HAP-1 (cell line): ENCODE measurements around the gene GNAL.
A peak's percentile ranks its signal among the peaks of the same experiment; 100 is the strongest.

Experiments
- DNase-seq, 2 experiments: peaks; one replicate each; pipeline ENCODE4 v3.0.0-alpha.2; 2016 to 2020; ENCODE audit warnings: low spot score in 2 of 2
- H3K27me3 ChIP-seq: fragments of 250-450 bp; sonication (Bioruptor Pico); 2 replicates; pipeline ENCODE4 v1.5.1; 2020; ENCODE audit warnings: low read depth, mild to moderate bottlenecking, moderate library complexity
- H3K36me3 ChIP-seq: fragments of 250-450 bp; sonication (Bioruptor Pico); replicated peaks from 2 replicates; pipeline ENCODE4 v1.5.1; 2020; ENCODE audit warnings: mild to moderate bottlenecking
- H3K4me1 ChIP-seq: fragments of 250-450 bp; sonication (Bioruptor Pico); 2 replicates; pipeline ENCODE4 v1.5.1; 2020; ENCODE audit warnings: mild to moderate bottlenecking
- H3K4me3 ChIP-seq: fragments of 250-450 bp; sonication (Bioruptor Pico); 2 replicates; pipeline ENCODE4 v1.5.1; 2020; ENCODE audit warnings: mild to moderate bottlenecking, moderate library complexity
- H3K9me3 ChIP-seq: fragments of 250-450 bp; sonication (Bioruptor Pico); 2 replicates; pipeline ENCODE4 v1.5.1; 2020; ENCODE audit warnings: mild to moderate bottlenecking, moderate library complexity
- in situ Hi-C: fragments of 300-500 bp; cut with MboI; formaldehyde crosslinking; loops from 3 replicates; pipeline ENCODE4 v1.14.3; 2020; ENCODE audit warnings: low sequenced_read_pairs, inconsistent platforms, mixed read lengths

The GNAL gene

GRCh38 chr18:11719621-11720020 is 30.6 kb downstream of the GNAL start:
- no peaks in the 10 kb centered on the region for H3K27me3 ChIP-seq
- no peak overlapping the region for H3K4me3 ChIP-seq
- no peak for DNase-seq
- in situ Hi-C loops = no loop called here
- no peaks in the 10 kb centered on the region for H3K4me1 ChIP-seq
- no peaks in the 10 kb centered on the region for H3K9me3 ChIP-seq
- H3K36me3 ChIP-seq = no peaks in the 10 kb centered on the region

- H3K36me3 ChIP-seq = no peaks in the 10 kb centered on the region
- in situ Hi-C loops = no loop called here
- DNase-seq = no peak
- H3K27me3 ChIP-seq = no peaks in the 10 kb centered on the region
- H3K9me3 ChIP-seq = no peaks in the 10 kb centered on the region
- H3K4me3 ChIP-seq = no peak overlapping the region
- no peaks in the 10 kb centered on the region for H3K4me1 ChIP-seq
Measured at GRCh38 chr18:11721720-11722119, 32.7 kb downstream of the GNAL start.

- Histone ChIP-seq H3K4me1 (no peaks in the 10 kb centered on the region), H3K36me3 (no peaks in the 10 kb centered on the region), H3K27me3 (no peaks in the 10 kb centered on the region), H3K4me3 (no peak overlapping the region), H3K9me3 (no peaks in the 10 kb centered on the region)
- in situ Hi-C loops = no loop called here
- DNase-seq = no peak
Measured at GRCh38 chr18:11724781-11725180, 35.7 kb downstream of the GNAL start.

DNA sequence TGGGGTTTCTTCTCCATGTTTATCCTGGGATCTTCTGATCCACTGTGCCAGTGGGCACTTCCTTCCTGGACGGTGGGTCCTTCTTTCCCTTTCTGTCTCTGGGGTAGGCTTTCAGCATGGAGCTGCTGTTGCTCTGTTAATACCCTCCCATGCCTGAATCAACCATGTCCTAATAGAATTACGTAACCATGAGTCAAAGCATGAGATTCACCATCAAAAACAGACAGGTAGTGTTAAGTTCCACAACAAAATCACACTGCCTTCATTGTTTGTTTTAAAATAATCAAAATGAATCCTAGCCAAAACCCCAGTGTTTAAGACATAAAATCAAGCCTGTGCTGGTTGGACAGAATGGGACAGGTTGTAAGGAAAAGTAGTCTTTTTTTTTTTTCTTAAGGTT is 37.5 kb downstream of the GNAL start:
- H3K27me3 ChIP-seq = no peaks in the 10 kb centered on the region
- no peaks in the 10 kb centered on the region for H3K9me3 ChIP-seq
- no peaks in the 10 kb centered on the region for H3K4me1 ChIP-seq
- no peak for DNase-seq
- H3K4me3 ChIP-seq = no peak overlapping the region
- in situ Hi-C loops = no loop called here
- no peaks in the 10 kb centered on the region for H3K36me3 ChIP-seq

DNA sequence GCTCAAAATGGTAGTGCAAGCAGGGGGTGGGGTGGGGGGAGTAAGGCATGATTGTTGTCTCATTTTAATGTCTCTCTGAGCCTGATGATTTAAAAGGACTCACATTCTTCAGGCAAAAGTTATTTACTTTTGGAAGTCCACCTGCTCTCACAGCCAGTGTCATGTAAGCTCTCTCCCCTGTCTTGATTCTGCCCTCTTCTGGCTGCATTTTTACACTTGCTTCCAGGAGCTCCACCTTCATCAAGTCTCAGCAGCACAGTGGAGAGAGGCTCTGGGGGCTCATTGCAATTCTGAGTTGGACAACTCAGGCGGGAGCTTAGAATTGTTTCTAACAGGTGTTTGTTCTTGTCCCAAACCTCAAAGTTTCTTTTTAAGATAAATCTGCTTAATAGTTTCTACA is 39.2 kb downstream of the GNAL start:
- Histone ChIP-seq H3K9me3 (no peaks in the 10 kb centered on the region), H3K36me3 (no peaks in the 10 kb centered on the region), H3K4me3 (no peak overlapping the region), H3K27me3 (no peaks in the 10 kb centered on the region), H3K4me1 (no peaks in the 10 kb centered on the region; the same call in 1 of the 2 replicates)
- in situ Hi-C loops = no loop called here
- no peak for DNase-seq

DNA sequence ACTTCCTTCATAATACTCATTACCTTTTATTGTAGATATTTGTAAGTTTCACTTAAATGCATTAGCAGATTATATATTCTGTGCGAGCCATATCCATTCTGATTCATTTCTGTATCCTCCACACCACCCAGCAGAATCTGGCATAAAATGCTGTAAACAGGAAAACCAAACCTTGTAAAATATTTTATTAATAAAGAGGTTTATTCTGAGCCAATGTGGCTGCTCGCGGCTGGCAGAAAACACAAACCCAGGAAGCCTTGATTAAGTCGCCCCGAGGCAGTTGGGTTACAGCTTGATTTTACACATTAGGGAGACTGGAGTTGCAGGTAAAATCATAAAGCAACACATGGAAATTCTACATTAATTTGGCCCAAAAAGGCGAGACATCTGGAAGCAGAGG is 40.5 kb downstream of the GNAL start:
- Histone ChIP-seq H3K27me3 (no peaks in the 10 kb centered on the region), H3K9me3 (no peaks in the 10 kb centered on the region), H3K4me1 (no peaks in the 10 kb centered on the region; the same call in 1 of the 2 replicates), H3K4me3 (no peak overlapping the region), H3K36me3 (no peaks in the 10 kb centered on the region)
- in situ Hi-C loops = no loop called here
- DNase-seq = no peak

- no peaks in the 10 kb centered on the region for H3K9me3 ChIP-seq
- H3K4me1 ChIP-seq = no peaks in the 10 kb centered on the region; the same call in 1 of the 2 replicates
- no peaks in the 10 kb centered on the region for H3K27me3 ChIP-seq
- in situ Hi-C loops = no loop called here
- H3K36me3 ChIP-seq = no peaks in the 10 kb centered on the region
- H3K4me3 ChIP-seq = no peak overlapping the region
- peak; percentile 60 to 86 for DNase-seq
Measured at GRCh38 chr18:11733031-11733430, 44.0 kb downstream of the GNAL start.

DNA sequence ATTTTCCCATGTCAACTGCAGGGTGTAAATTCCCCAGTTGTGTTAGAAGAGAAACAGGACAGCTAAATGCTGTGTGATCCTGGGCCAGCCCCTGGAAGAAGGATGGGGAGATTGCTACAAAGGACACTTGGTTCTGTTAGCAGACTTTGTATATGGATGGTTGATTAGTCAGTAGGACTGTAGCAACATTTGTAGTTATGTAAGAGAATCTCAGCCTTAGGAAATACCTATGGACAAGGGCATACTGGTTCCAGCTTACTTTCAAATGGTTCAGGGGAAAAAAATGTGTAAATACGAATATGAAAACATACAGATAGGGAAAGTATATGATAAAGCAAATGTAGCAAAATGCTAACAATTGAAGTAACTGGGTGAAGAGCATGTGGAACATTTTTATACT is 47.6 kb downstream of the GNAL start:
- H3K9me3 ChIP-seq = no peaks in the 10 kb centered on the region
- no peaks in the 10 kb centered on the region; the same call in 1 of the 2 replicates for H3K4me1 ChIP-seq
- H3K36me3 ChIP-seq = no peaks in the 10 kb centered on the region
- H3K4me3 ChIP-seq = no peak overlapping the region
- in situ Hi-C loops = no loop called here
- DNase-seq = no peak
- H3K27me3 ChIP-seq = no peaks in the 10 kb centered on the region

- no peaks in the 10 kb centered on the region for H3K36me3 ChIP-seq
- H3K4me3 ChIP-seq = no peak overlapping the region
- H3K9me3 ChIP-seq = no peaks in the 10 kb centered on the region
- in situ Hi-C loops = no loop called here
- no peak for DNase-seq
- no peaks in the 10 kb centered on the region for H3K27me3 ChIP-seq
- peaks cover 9% of the 10 kb centered on the region for H3K4me1 ChIP-seq
Measured at GRCh38 chr18:11739893-11740292, 50.8 kb downstream of the GNAL start.

GRCh38 chr18:11740461-11740860 is 51.4 kb downstream of the GNAL start:
- no peak for DNase-seq
- Histone ChIP-seq H3K27me3 (no peaks in the 10 kb centered on the region), H3K4me3 (no peak overlapping the region), H3K9me3 (no peaks in the 10 kb centered on the region), H3K4me1 (peaks cover 9% of the 10 kb centered on the region), H3K36me3 (no peaks in the 10 kb centered on the region)
- in situ Hi-C loops = no loop called here

- H3K27me3 ChIP-seq = no peaks in the 10 kb centered on the region
- H3K36me3 ChIP-seq = no peaks in the 10 kb centered on the region
- peak in 1 of 2 experiments; percentile 42 for DNase-seq
- in situ Hi-C loops = no loop called here
- H3K9me3 ChIP-seq = no peaks in the 10 kb centered on the region
- no peak overlapping the region for H3K4me3 ChIP-seq
- H3K4me1 ChIP-seq = peaks cover 9% of the 10 kb centered on the region
Measured at GRCh38 chr18:11741505-11742145, 52.6 kb downstream of the GNAL start.

DNA sequence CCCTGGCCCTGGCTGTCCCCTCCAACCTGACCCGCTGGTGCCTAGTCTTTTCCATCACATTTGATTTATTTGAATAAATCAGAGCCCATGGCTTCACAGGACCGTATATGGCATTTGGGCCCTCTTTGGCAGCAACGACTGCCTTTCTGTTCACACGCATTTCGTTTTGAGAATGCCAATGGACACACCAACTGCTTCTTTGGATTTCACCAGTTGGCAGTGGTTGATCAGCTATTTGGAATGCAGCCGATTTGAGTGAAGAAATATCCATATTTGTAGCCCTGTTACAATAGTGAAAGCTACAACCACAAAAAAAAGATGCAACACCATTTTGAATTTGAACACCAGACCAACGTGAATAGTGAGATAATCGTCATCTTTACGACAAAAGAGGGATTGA is 56.5 kb downstream of the GNAL start:
- Histone ChIP-seq H3K4me1 (peaks cover 9% of the 10 kb centered on the region), H3K4me3 (no peak overlapping the region), H3K9me3 (no peaks in the 10 kb centered on the region), H3K27me3 (no peaks in the 10 kb centered on the region), H3K36me3 (no peaks in the 10 kb centered on the region)
- in situ Hi-C loops = no loop called here
- no peak for DNase-seq

- no peaks in the 10 kb centered on the region for H3K27me3 ChIP-seq
- in situ Hi-C loops = no loop called here
- DNase-seq = no peak
- peaks cover 9% of the 10 kb centered on the region for H3K4me1 ChIP-seq
- no peak overlapping the region for H3K4me3 ChIP-seq
- H3K9me3 ChIP-seq = no peaks in the 10 kb centered on the region
- H3K36me3 ChIP-seq = no peaks in the 10 kb centered on the region
Measured at GRCh38 chr18:11747286-11747685, 58.2 kb downstream of the GNAL start.

GRCh38 chr18:11747731-11748130 is 58.7 kb downstream of the GNAL start:
- no peak for DNase-seq
- Histone ChIP-seq H3K9me3 (no peaks in the 10 kb centered on the region), H3K4me1 (peaks cover 9% of the 10 kb centered on the region), H3K36me3 (no peaks in the 10 kb centered on the region), H3K4me3 (no peak overlapping the region), H3K27me3 (no peaks in the 10 kb centered on the region)
- in situ Hi-C loops = no loop called here

GRCh38 chr18:11749305-11749704 is 60.2 kb downstream of the GNAL start:
- no peak for DNase-seq
- H3K4me1 ChIP-seq = no peaks in the 10 kb centered on the region
- in situ Hi-C loops = no loop called here
- H3K9me3 ChIP-seq = no peaks in the 10 kb centered on the region
- no peaks in the 10 kb centered on the region for H3K27me3 ChIP-seq
- no peaks in the 10 kb centered on the region for H3K36me3 ChIP-seq
- no peak overlapping the region for H3K4me3 ChIP-seq
